PFSK-1 (cell line): ENCODE results near the gene LIME1.

Experiments used
- POLR2AphosphoS5 ChIP-seq: IDR thresholded peaks from 2 replicates; pipeline ENCODE4 v1.6.1; 2012; ENCODE audit warnings: low read depth, mild to moderate bottlenecking, control low read depth, low read length, moderate library complexity
- REST ChIP-seq, 2 experiments: IDR thresholded peaks; 2 replicates each; pipeline versions ENCODE4 v1.6.1 to v1.8.0; 2011 to 2012; ENCODE audit warnings: low read depth in 2 of 2, low read length in 2 of 2, control low read depth in 1 of 2, inconsistent platforms in 1 of 2, mild to moderate bottlenecking in 1 of 2, moderate library complexity in 1 of 2; ENCODE audit not compliant: insufficient read depth in 1 of 2
- TAF1 ChIP-seq: IDR thresholded peaks from 2 replicates; pipeline ENCODE4 v1.6.1; 2012; ENCODE audit warnings: low read length, control low read depth, borderline replicate concordance; ENCODE audit not compliant: insufficient read depth

GRCh38 chr20:63692436-63693082 is 43.9 kb upstream of the LIME1 start:
- TF ChIP-seq REST (IDR thresholded peaks at IDR 0.05; ENCODE audit: insufficient read depth in 1 of 2, low read depth in 2 of 2, low read length in 2 of 2) (no peak), POLR2AphosphoS5 (peak; percentile 35; the same call in 1 of the 2 replicates), TAF1 (no peak)
